Measurements from ENCODE around the gene ITGB6. TPM values are rescaled to one million over a fixed set of nuclear protein-coding genes. Genes with fewer than 3 reads are reported as not detected.

The ITGB6 gene
- total RNA-seq, 1 experiment from 2014 or later, result 1.00 TPM

DNA sequence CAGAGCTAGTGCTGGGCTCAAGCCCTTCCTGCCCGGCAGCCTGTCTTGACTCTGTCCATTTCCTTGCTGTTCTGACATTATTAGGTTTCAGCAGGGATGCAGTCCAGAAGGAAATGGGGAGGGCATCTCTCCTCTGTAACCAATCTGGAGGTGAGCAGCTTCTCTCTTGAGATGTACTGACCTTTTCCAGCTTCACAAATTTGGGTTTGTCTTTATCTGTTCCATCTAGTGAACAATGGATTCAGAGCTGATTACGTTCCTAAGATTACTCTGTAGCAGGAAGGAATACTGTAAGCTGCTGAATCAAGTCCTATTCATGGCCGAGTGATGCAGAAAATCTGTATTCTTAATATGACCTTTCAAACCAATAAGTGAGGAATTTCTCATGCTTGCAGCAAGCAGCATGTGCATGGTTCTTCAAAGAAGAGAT is 148.7 kb downstream of the ITGB6 start:
- no peak for DNase-seq (ENCODE audit: low spot score)

- no peak for DNase-seq (ENCODE audit: low spot score)
These were observed 149.9 kb downstream of the ITGB6 start for GRCh38 chr2:160050147-160050546.

Other genes with a start within 250 kb of the ITGB6 start
- gene PLA2R1, start 137.7 kb downstream of the ITGB6 start, total RNA-seq (2014; rRNA removed; shearing (Covaris generic)), result 1.7 and 2.5 TPM in 2 replicates

Data from A172 (cell line).